Skin epidermis (tissue), 12 donors: ENCODE measurements around the gene XCL2.

ENCODE experiments used
- H3K27ac ChIP-seq, 21 experiments: fragments of 200-600 bp; sonication (generic) in 11 of 21; one replicate each; pipeline ENCODE4 v1.5.0; 2020; ENCODE audit warnings: mild to moderate bottlenecking in 3 of 21, inconsistent platforms in 2 of 21, moderate library complexity in 2 of 21
- H3K4me3 ChIP-seq, 7 experiments: fragments of 200-600 bp; sonication (generic) in 2 of 7; one replicate each; pipeline ENCODE4 v1.5.0; 2020; ENCODE audit warnings: inconsistent platforms in 2 of 7, mild to moderate bottlenecking in 2 of 7, moderate library complexity in 1 of 7

Gene XCL2

DNA sequence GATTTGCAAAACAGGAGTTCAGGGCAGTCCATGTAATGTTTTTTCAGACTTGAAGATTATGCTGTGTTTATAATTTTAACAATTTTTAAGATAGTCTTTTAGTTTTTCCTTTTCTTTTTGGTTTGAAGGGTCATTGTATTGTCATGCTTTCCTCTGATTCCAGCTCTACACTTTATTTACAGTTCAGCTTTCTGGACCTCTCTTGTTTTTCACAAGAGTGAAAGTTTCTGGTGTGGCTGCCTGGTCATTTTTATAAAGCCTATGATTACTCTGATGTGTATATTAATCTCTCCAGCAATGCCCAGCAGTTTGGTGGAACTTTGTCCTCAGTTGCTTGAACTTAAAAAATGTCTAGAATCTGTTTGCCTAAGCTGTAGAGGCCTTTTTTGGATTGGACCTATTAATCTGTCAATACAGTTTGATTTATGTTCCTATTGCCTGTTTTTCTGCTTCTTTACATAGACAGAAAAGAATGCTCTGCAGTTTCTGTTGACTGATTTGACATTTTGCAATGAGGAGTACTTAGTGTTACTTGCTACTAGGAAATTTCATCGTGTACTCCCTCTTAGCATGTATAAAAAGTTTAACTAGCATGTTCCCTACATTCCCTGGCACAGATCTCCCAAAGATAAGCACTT lies 52.2 kb downstream of the XCL2 start:
- H3K27ac ChIP-seq: no peak overlapping the region

More for the DNA sequence above, 52.2 kb downstream of the XCL2 start:
- no peak overlapping the region for H3K4me3 ChIP-seq
